VCaP (cell line): ENCODE measurements around the gene GHITM.
"Not testable (repeated sequence)": the region's sequence is repeated elsewhere in the genome, so short reads cannot be mapped to it uniquely, and the experiment has no call there.

ENCODE experiments used
- H3K27ac ChIP-seq: fragments of 450-650 bp; 2 replicates; pipeline ENCODE4 v1.5.1; 2017
- TF ChIP-seq, protein P1 (sequence below): fragments of 450-650 bp; conservative IDR thresholded peaks from 2 replicates; pipeline ENCODE4 v1.5.1; 2017; ENCODE audit warnings: mild to moderate bottlenecking, moderate library complexity

GHITM gene

DNA sequence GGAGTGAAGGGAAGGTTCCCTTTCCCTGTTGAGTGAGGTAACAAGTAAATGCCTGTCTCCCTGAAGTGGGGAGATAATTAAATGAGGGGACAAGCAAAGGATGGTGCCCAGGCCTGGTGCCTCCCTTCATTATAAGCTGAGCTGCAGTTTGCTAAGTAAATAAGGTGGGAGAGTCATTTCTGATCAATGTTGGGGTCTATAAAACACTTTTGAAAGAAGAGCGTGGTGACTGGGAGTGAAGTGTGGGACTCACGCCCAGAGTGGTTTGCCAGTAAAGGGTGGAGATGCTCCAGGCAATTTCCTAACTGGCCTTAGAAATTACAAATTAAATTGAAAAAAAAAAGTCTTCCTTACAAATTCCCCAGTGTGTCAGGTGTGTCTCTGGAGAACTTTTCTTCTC lies 24.7 kb downstream of the GHITM start:
- H3K27ac ChIP-seq: no peak overlapping the region
- TF ChIP-seq, protein P1, sequence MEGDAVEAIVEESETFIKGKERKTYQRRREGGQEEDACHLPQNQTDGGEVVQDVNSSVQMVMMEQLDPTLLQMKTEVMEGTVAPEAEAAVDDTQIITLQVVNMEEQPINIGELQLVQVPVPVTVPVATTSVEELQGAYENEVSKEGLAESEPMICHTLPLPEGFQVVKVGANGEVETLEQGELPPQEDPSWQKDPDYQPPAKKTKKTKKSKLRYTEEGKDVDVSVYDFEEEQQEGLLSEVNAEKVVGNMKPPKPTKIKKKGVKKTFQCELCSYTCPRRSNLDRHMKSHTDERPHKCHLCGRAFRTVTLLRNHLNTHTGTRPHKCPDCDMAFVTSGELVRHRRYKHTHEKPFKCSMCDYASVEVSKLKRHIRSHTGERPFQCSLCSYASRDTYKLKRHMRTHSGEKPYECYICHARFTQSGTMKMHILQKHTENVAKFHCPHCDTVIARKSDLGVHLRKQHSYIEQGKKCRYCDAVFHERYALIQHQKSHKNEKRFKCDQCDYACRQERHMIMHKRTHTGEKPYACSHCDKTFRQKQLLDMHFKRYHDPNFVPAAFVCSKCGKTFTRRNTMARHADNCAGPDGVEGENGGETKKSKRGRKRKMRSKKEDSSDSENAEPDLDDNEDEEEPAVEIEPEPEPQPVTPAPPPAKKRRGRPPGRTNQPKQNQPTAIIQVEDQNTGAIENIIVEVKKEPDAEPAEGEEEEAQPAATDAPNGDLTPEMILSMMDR: no peak

DNA sequence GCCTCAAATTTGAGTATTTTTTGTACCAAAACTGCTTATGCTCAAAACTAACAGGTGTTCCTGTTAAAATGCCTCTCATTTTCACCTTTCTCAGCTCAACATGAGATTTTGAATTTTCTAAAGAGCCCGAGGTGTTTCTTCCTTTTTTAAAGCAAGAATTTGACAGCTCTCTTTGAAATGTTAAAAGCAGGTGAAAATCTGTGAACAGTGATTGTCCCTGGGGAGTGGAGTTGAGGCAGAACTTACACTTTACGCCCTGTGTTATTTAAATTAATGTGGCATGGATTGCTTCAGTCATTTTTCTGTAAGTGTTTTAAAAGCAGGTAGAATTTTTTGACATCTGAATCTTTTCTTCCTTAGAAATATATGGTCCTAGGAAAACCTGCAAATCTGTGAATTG lies 25.1 kb downstream of the GHITM start:
- TF ChIP-seq, protein P1: no peak
- H3K27ac ChIP-seq: no peak overlapping the region

DNA sequence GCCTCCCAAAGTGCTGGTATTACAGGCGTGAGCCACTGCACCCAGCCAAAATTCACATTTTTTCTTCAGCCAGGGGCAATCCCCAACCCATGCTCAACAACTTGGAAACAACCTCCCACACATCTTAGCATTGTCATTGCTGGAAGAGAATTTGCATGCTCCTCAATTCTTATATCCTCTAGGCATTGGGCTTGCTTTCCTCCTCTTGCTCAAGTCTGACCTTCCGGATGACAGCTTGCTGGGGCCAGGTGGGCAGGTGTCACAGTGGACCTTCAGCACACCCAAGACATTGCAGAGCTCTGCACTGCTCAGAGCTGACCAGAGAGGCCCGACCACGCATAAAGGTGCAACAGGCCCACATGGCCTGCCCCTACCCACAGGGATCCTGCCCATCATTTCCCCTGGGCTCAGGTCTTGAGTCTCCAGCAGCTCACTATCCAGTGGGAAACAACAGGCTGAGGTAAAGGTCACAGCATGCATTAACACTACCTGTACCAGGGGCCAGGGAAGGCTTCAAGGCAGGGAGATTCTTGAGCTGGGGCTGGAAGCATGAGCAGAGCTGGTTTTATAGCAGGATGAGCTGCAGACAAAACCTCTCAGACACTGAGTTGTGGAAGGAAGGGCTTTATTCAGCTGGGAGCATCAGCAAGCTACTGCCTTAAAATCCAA lies 27.4 kb downstream of the GHITM start:
- TF ChIP-seq, protein P1: no peak
- H3K27ac ChIP-seq: no peak overlapping the region

DNA sequence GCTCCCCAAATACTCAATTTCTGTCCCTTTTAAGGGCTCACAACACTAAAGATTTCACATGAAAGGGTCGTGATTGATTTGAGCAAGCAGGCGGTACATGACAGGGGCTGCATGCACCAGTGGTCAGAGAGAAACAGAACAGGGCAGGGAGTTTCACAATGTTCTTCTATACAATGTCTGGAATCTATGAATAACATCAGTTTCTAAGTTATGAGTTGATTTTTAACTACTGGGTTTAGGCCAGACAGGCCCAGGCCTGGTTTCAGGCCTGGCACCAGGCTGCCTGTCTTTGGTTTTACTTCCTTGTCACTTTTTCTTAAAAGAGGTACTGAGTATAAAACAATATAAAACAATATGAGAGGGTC lies 28.0 kb downstream of the GHITM start:
- not testable (repeated sequence) for H3K27ac ChIP-seq

DNA sequence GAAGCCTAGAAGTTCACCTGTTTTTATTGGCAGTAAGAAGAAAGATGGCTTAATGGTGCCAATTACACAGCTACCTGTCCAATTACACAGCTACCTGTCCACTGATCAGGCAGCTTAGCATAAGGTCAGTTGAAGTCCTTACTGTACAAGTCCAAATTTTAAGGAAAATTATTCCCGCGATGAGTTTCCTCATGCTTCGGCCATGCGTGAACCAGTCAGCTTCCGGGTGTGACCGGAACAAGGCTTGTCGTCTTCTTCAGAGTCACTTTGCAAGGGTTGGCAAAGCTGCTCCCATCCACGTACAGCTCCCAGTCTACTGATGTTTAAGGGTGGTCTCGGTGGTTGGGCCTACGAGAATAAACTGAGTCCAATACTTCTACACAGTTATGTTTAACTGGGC lies 29.1 kb downstream of the GHITM start:
- not testable (repeated sequence) for H3K27ac ChIP-seq

DNA sequence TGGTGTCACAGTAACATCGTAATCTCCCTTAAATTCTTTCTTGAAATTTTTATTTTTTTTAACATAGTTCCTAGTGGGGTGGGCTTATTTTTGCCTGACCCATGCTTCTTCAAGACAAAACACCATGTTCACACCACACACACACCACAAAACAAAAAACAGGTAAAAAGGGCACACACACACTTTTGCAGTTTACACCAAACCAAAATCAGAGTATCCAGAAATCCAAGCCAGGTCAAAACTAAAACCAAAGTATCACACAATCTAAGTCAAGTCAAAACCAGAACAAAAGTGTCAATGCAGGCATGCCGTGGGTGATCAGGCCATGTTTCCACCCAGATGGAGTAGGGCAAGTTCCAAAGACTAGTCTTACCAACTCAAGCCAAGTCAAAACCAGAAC lies 31.9 kb downstream of the GHITM start:
- H3K27ac ChIP-seq: not testable (repeated sequence)

DNA sequence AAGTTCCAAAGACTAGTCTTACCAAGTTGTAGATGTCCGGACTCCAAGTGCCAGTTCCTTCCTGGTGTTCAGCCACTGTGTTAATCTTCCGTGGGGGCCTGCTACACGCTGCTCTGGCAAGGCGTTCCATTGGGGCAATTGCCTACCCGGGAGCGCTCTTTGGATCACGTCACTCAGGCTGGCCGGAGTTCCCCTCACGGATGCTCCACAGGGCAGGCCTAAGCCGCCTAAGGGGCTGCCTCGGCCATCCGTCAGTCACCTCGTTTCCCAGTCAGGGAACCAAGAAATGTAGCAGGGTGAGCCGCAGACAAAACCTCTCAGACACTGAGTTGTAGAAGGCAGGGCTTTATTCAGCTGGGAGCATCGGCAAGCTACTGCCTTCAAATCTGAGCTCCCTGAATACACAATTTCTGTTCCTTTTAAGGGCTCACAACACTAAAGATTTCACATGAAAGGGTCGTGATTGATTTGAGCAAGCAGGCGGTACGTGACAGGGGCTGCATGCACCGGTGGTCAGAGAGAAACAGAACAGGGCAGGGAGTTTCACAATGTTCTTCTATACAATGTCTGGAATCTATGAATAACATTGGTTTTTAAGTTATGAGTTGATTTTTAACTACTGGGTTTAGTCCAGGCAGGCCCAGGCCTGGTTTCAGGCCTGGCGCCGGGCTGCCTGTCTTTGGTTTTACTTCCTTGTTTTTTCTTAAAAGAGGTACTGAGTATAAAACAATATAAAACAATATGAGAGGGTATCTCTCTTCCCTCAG lies 32.6 kb downstream of the GHITM start:
- H3K27ac ChIP-seq: not testable (repeated sequence)

DNA sequence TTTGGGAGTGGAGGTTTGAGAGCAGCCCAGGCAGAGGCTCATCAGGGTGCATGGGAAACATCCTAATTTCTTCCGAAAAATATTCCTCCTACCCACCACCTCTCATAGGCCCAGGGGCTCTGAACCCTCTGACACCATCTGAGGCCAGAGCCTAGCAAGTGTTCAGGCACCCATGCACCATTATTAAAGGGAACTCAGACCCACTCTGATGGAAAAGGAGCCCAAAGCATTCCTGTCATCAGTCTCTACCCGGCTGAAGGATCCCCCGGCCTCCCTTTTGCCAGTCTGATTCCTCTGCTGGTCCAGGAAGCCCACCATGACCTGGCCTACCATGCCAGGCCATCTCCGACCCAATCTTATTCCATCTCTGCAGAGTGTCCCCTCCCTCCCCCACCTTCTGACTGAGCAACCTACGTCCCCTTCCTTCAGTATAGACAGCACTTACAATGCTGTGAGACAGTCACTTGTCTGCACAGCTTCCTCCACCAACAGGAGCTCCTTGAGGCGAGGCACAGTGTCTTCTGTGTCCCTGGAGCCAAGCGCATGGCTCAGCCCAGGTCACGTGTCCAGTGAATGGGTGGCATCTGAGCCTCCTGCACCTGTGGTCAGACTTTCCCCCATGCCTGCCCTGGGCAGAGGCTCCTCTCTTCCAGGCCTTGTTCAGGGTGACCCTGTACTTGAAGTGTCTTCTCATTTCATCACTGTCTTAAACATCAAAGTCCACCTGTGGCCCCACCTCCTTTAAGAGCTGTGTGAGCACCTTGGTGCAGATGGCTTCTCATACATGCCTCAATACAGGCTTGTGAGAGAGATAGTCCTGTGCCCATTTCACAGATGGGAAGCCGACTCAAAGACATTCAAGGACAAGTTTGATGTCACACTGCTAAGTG lies 33.4 kb downstream of the GHITM start:
- H3K27ac ChIP-seq: no peak overlapping the region
- TF ChIP-seq, protein P1: no peak

DNA sequence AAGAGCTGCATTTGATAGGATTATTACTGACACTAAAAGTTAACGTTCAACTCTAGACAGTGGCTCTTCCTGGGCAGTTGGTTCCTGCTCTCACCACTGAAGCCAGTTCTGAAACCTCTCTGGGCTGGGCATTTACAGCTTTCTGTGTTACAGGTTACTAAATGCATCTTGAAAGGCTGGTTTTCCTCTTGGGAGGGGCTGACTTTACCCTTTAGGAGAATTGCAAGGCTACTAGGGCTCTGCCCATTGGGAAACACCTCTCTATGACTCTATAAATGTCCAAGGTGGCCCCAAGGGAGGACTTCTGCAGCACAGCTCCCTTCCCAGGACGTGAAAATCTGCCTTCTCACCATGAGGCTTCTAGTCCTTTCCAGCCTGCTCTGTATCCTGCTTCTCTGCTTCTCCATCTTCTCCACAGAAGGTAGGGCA lies 34.2 kb downstream of the GHITM start, which contains the start of gene GPR15LG:
TSS of gene GPR15LG (plus strand) at position 301 of the 429 bp plus-strand sequence. CDS start at position 352, 51 bp downstream.
- TF ChIP-seq, protein P1: no peak
- H3K27ac ChIP-seq: no peak within 1 kb of the TSS
